GM23338 (cell line): Measurements from ENCODE around the gene PARD3. TPM values are rescaled to one million over a fixed set of nuclear protein-coding genes. Genes with fewer than 3 reads are reported as not detected.

Experiments used
- ATAC-seq: fragments of 200-7000 bp; cut with Tn5 transposase; 3 replicates; pipeline ENCODE4 v1.9.1; 2020
- DNase-seq: peaks from one replicate; pipeline ENCODE4 v3.0.0-alpha.2; 2015; ENCODE audit warnings: low spot score
- H2AFZ ChIP-seq: fragments of 200-600 bp; sonication (generic); 2 replicates; pipeline ENCODE4 v1.8.0; 2016; ENCODE audit warnings: antibody characterized with exemption, mild to moderate bottlenecking, moderate library complexity
- H3F3A ChIP-seq: fragments of 200-600 bp; sonication (generic); replicated peaks from 2 replicates; pipeline ENCODE4 v1.8.0; 2017; ENCODE audit warnings: antibody characterized with exemption, mixed run types, low read depth
- H3K27ac ChIP-seq: fragments of 200-600 bp; sonication (generic); 2 replicates; pipeline ENCODE4 v1.6.1; 2016; ENCODE audit warnings: low read depth
- H3K27me3 ChIP-seq: fragments of 200-600 bp; sonication (generic); 2 replicates; pipeline ENCODE4 v1.8.0; 2016; ENCODE audit warnings: mild to moderate bottlenecking, mixed run types, moderate library complexity; ENCODE audit not compliant: insufficient read depth
- H3K36me3 ChIP-seq: fragments of 200-600 bp; sonication (generic); 2 replicates; pipeline ENCODE4 v1.8.0; 2016; ENCODE audit warnings: mild to moderate bottlenecking; ENCODE audit not compliant: insufficient read depth
- H3K4me1 ChIP-seq: fragments of 200-600 bp; sonication (generic); 2 replicates; pipeline ENCODE4 v1.8.0; 2016; ENCODE audit warnings: mild to moderate bottlenecking, moderate library complexity; ENCODE audit not compliant: insufficient read depth
- H3K4me2 ChIP-seq: fragments of 200-600 bp; sonication (generic); 2 replicates; pipeline ENCODE4 v1.7.1; 2017; ENCODE audit warnings: mixed run types
- H3K4me3 ChIP-seq: fragments of 200-600 bp; sonication (generic); 2 replicates; pipeline ENCODE4 v1.6.1; 2016; ENCODE audit warnings: mixed run types
- H3K79me2 ChIP-seq: fragments of 200-600 bp; sonication (generic); replicated peaks from 2 replicates; pipeline ENCODE4 v1.8.0; 2017; ENCODE audit warnings: mild to moderate bottlenecking; ENCODE audit not compliant: insufficient read depth
- H3K9me2 ChIP-seq: fragments of 200-600 bp; sonication (generic); 2 replicates; pipeline ENCODE4 v1.8.0; 2017; ENCODE audit not compliant: insufficient read depth
- H4K20me1 ChIP-seq: fragments of 200-600 bp; sonication (generic); replicated peaks from 2 replicates; pipeline ENCODE4 v1.8.0; 2017; ENCODE audit warnings: mild to moderate bottlenecking; ENCODE audit not compliant: insufficient read depth
- H3K27ac Mint-ChIP-seq: 2 replicates; pipeline ENCODE4 v1.8.0; 2020; ENCODE audit warnings: inconsistent platforms, mild to moderate bottlenecking, moderate library complexity, mixed read lengths
- H3K27me3 Mint-ChIP-seq: 3 replicates; pipeline ENCODE4 v1.8.0; 2022; ENCODE audit warnings: low read depth, mild to moderate bottlenecking, moderate library complexity, mixed read lengths, inconsistent platforms; ENCODE audit not compliant: insufficient read depth, poor library complexity
- H3K36me3 Mint-ChIP-seq: 3 replicates; pipeline ENCODE4 v1.8.0; 2021; ENCODE audit warnings: low read depth, mild to moderate bottlenecking, inconsistent platforms, moderate library complexity, mixed read lengths
- H3K4me1 Mint-ChIP-seq: 3 replicates; pipeline ENCODE4 v1.8.0; 2020; ENCODE audit warnings: mild to moderate bottlenecking, inconsistent platforms, mixed read lengths
- H3K4me3 Mint-ChIP-seq: 3 replicates; pipeline ENCODE4 v1.8.0; 2021; ENCODE audit warnings: moderate library complexity, mild to moderate bottlenecking, inconsistent platforms, mixed read lengths
- H3K9me3 Mint-ChIP-seq: 3 replicates; pipeline ENCODE4 v1.8.0; 2020; ENCODE audit warnings: moderate library complexity, mild to moderate bottlenecking, inconsistent platforms, mixed read lengths
- EZH2 ChIP-seq: fragments of 200-600 bp; sonication (generic); IDR thresholded peaks from one replicate; pipeline ENCODE4 v1.8.0; 2017; ENCODE audit warnings: antibody characterized with exemption, mild to moderate bottlenecking, low read depth; ENCODE audit not compliant: unreplicated experiment
- STAT1 ChIP-seq: IDR thresholded peaks from one replicate; pipeline ENCODE4 v1.6.1; 2016; ENCODE audit warnings: antibody characterized with exemption; ENCODE audit not compliant: unreplicated experiment
- ZNF331 ChIP-seq: fragments of 250-450 bp; sonication (Bioruptor Pico); IDR thresholded peaks from 2 replicates; pipeline ENCODE4 v1.5.0; 2020; ENCODE audit warnings: low read depth, mild to moderate bottlenecking, moderate library complexity
- polyA plus RNA-seq: library from polyadenylated mRNA; unstranded; fragments of >200 nt; fragmentation: Nextera tagmentation; extraction: Ambion mirVana; gene quantifications from 2 replicates; pipeline ENCODE4 v1.2.1, GENCODE V29; 2016
- total RNA-seq: library from RNA; depleted of rRNA; stranded (reverse); fragments of >200 nt; shearing (Covaris generic); gene quantifications from 2 replicates; pipeline ENCODE4 v1.2.3, GENCODE V29; 2014
- TF ChIP-seq, protein P1 (sequence below), 2 experiments: fragments of 200-600 bp in 1 of 2; sonication (generic) in 1 of 2; conservative IDR thresholded peaks; 2 replicates each; pipeline versions ENCODE4 v1.5.1 to v1.6.1; 2016 to 2017; ENCODE audit warnings: antibody characterized with exemption in 2 of 2, low read depth in 2 of 2, mild to moderate bottlenecking in 2 of 2, moderate library complexity in 1 of 2
- TF ChIP-seq, protein P2 (sequence below): IDR thresholded peaks from one replicate; pipeline ENCODE4 v1.6.1; 2018; ENCODE audit warnings: antibody characterized with exemption; ENCODE audit not compliant: unreplicated experiment
- TF ChIP-seq, protein P3 (sequence below): fragments of 250-450 bp; sonication (Bioruptor Pico); IDR thresholded peaks from 2 replicates; pipeline ENCODE4 v1.5.0; 2020; ENCODE audit warnings: mild to moderate bottlenecking, moderate library complexity

The PARD3 gene
- total and polyA plus RNA-seq, 2 experiments from 2014 or later: 30.2 to 51.4 TPM

DNA sequence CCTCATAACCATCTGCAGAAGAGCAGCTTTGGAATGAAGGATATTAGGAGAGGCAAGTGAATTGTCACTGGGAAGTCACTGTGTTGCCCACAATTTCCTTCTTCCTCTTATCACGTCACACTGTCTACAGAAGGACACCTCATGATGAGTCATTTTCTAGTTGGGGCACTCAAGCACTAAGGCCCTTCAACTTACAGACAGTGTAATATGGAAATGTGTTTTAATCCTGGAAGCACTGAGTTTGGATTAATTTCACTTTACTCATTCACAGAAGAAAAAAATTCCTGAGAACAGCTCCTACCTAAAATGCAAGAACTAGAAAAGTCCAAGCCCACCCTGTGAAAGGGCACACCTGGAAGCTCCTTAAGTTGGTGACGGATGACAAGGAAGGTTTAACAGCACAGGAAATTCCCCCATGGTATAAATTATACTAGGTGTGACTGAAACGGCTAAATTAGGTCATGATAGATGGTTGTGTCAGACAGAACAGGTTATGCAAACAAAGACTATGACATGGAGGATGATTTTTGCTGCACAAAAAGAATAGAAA lies 56.6 kb downstream of the PARD3 start (continued):
- TF ChIP-seq, protein P1, sequence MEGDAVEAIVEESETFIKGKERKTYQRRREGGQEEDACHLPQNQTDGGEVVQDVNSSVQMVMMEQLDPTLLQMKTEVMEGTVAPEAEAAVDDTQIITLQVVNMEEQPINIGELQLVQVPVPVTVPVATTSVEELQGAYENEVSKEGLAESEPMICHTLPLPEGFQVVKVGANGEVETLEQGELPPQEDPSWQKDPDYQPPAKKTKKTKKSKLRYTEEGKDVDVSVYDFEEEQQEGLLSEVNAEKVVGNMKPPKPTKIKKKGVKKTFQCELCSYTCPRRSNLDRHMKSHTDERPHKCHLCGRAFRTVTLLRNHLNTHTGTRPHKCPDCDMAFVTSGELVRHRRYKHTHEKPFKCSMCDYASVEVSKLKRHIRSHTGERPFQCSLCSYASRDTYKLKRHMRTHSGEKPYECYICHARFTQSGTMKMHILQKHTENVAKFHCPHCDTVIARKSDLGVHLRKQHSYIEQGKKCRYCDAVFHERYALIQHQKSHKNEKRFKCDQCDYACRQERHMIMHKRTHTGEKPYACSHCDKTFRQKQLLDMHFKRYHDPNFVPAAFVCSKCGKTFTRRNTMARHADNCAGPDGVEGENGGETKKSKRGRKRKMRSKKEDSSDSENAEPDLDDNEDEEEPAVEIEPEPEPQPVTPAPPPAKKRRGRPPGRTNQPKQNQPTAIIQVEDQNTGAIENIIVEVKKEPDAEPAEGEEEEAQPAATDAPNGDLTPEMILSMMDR (conservative IDR thresholded peaks at IDR 0.05; ENCODE audit: low read depth in 2 of 2): no peak
- TF ChIP-seq ZNF331 (CRISPR knock-in tag): no peak
- no peak for TF ChIP-seq EZH2

DNA sequence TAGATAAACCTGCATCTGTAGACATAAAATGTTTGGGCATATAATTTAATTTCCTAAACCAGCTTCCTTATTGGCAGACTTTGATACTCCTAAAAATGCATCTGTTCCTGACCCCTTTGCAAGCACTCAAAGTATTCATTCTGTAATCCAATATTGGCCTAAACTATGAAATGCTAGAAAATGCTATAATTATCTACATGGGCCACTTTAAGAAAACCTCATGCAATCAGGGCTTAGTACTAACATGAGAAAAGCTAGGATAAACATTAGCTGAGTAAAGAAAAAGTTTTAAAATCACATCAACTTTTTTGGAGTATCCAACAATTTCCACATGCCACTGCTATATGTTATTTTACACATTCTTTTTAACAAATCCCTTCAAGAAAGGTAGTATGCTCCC lies 57.2 kb downstream of the PARD3 start:
- H3K4me1 ChIP-seq: peaks cover 6% of the 10 kb centered on the region
- no peaks in the 10 kb centered on the region for H3K36me3 ChIP-seq
- no peaks in the 10 kb centered on the region for H3F3A ChIP-seq
- H3K36me3 Mint-ChIP-seq: no peaks in the 10 kb centered on the region
- no peak overlapping the region for H2AFZ ChIP-seq
- no peaks in the 10 kb centered on the region for H3K9me3 Mint-ChIP-seq
- no peaks in the 10 kb centered on the region for H3K27me3 Mint-ChIP-seq
- H3K27ac Mint-ChIP-seq: peak overlapping the region; percentile 7; the same call in 1 of the 2 replicates
- H3K9me2 ChIP-seq: no peaks in the 10 kb centered on the region
- no peak overlapping the region for H3K4me3 ChIP-seq
- H3K27me3 ChIP-seq: no peaks in the 10 kb centered on the region
- ATAC-seq (no peak), DNase-seq (no peak)
- H3K4me3 Mint-ChIP-seq: no peak overlapping the region
- peaks cover 99% of the 10 kb centered on the region for H3K79me2 ChIP-seq
- TF ChIP-seq, protein P2, sequence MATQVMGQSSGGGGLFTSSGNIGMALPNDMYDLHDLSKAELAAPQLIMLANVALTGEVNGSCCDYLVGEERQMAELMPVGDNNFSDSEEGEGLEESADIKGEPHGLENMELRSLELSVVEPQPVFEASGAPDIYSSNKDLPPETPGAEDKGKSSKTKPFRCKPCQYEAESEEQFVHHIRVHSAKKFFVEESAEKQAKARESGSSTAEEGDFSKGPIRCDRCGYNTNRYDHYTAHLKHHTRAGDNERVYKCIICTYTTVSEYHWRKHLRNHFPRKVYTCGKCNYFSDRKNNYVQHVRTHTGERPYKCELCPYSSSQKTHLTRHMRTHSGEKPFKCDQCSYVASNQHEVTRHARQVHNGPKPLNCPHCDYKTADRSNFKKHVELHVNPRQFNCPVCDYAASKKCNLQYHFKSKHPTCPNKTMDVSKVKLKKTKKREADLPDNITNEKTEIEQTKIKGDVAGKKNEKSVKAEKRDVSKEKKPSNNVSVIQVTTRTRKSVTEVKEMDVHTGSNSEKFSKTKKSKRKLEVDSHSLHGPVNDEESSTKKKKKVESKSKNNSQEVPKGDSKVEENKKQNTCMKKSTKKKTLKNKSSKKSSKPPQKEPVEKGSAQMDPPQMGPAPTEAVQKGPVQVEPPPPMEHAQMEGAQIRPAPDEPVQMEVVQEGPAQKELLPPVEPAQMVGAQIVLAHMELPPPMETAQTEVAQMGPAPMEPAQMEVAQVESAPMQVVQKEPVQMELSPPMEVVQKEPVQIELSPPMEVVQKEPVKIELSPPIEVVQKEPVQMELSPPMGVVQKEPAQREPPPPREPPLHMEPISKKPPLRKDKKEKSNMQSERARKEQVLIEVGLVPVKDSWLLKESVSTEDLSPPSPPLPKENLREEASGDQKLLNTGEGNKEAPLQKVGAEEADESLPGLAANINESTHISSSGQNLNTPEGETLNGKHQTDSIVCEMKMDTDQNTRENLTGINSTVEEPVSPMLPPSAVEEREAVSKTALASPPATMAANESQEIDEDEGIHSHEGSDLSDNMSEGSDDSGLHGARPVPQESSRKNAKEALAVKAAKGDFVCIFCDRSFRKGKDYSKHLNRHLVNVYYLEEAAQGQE: no peak
- TF ChIP-seq, protein P1 (conservative IDR thresholded peaks at IDR 0.05; ENCODE audit: low read depth in 2 of 2): no peak
- TF ChIP-seq, protein P3, sequence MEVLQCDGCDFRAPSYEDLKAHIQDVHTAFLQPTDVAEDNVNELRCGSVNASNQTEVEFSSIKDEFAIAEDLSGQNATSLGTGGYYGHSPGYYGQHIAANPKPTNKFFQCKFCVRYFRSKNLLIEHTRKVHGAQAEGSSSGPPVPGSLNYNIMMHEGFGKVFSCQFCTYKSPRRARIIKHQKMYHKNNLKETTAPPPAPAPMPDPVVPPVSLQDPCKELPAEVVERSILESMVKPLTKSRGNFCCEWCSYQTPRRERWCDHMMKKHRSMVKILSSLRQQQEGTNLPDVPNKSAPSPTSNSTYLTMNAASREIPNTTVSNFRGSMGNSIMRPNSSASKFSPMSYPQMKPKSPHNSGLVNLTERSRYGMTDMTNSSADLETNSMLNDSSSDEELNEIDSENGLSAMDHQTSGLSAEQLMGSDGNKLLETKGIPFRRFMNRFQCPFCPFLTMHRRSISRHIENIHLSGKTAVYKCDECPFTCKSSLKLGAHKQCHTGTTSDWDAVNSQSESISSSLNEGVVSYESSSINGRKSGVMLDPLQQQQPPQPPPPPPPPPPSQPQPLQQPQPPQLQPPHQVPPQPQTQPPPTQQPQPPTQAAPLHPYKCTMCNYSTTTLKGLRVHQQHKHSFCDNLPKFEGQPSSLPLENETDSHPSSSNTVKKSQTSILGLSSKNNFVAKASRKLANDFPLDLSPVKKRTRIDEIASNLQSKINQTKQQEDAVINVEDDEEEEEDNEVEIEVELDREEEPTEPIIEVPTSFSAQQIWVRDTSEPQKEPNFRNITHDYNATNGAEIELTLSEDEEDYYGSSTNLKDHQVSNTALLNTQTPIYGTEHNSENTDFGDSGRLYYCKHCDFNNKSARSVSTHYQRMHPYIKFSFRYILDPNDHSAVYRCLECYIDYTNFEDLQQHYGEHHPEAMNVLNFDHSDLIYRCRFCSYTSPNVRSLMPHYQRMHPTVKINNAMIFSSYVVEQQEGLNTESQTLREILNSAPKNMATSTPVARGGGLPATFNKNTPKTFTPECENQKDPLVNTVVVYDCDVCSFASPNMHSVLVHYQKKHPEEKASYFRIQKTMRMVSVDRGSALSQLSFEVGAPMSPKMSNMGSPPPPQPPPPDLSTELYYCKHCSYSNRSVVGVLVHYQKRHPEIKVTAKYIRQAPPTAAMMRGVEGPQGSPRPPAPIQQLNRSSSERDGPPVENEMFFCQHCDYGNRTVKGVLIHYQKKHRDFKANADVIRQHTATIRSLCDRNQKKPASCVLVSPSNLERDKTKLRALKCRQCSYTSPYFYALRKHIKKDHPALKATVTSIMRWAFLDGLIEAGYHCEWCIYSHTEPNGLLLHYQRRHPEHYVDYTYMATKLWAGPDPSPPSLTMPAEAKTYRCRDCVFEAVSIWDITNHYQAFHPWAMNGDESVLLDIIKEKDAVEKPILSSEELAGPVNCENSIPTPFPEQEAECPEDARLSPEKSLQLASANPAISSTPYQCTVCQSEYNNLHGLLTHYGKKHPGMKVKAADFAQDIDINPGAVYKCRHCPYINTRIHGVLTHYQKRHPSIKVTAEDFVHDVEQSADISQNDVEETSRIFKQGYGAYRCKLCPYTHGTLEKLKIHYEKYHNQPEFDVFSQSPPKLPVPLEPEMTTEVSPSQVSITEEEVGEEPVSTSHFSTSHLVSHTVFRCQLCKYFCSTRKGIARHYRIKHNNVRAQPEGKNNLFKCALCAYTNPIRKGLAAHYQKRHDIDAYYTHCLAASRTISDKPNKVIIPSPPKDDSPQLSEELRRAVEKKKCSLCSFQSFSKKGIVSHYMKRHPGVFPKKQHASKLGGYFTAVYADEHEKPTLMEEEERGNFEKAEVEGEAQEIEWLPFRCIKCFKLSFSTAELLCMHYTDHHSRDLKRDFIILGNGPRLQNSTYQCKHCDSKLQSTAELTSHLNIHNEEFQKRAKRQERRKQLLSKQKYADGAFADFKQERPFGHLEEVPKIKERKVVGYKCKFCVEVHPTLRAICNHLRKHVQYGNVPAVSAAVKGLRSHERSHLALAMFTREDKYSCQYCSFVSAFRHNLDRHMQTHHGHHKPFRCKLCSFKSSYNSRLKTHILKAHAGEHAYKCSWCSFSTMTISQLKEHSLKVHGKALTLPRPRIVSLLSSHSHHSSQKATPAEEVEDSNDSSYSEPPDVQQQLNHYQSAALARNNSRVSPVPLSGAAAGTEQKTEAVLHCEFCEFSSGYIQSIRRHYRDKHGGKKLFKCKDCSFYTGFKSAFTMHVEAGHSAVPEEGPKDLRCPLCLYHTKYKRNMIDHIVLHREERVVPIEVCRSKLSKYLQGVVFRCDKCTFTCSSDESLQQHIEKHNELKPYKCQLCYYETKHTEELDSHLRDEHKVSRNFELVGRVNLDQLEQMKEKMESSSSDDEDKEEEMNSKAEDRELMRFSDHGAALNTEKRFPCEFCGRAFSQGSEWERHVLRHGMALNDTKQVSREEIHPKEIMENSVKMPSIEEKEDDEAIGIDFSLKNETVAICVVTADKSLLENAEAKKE (CRISPR knock-in tag): no peak
- TF ChIP-seq STAT1: no peak
- peaks cover 34% of the 10 kb centered on the region for H4K20me1 ChIP-seq
- H3K27ac ChIP-seq: no peak overlapping the region
- H3K4me1 Mint-ChIP-seq: peaks cover 22% of the 10 kb centered on the region
- H3K4me2 ChIP-seq: no peak overlapping the region
